K562 (cell line): Measurements from ENCODE around the gene CSTPP1. TPM values are rescaled to one million over a fixed set of nuclear protein-coding genes. Genes with fewer than 3 reads are reported as not detected.

ENCODE experiments used
- CBFB ChIP-seq: sonication (generic); formaldehyde crosslinking; IDR thresholded peaks from 2 replicates; pipeline ENCODE4 v1.4.0; 2020; ENCODE audit warnings: mild to moderate bottlenecking, missing genetic modification reagents
- E2F6 ChIP-seq, 2 experiments: IDR thresholded peaks; 2 replicates each; pipeline ENCODE4 v1.6.1; 2011; ENCODE audit warnings: borderline replicate concordance in 1 of 2, control low read depth in 1 of 2, low read depth in 1 of 2, low read length in 1 of 2, mild to moderate bottlenecking in 1 of 2, mixed read lengths in 1 of 2, moderate library complexity in 1 of 2; ENCODE audit not compliant: insufficient read depth in 1 of 2, insufficient read length in 1 of 2, poor library complexity in 1 of 2, severe bottlenecking in 1 of 2; ENCODE audit errors: extremely low read depth in 1 of 2
- FOXP4 ChIP-seq: sonication (generic); formaldehyde crosslinking; IDR thresholded peaks from 2 replicates; pipeline ENCODE4 v1.8.0; 2022; ENCODE audit warnings: mild to moderate bottlenecking, missing genetic modification reagents, borderline replicate concordance
- HINFP ChIP-seq: fragments of 450-650 bp; conservative IDR thresholded peaks from 2 replicates; pipeline ENCODE4 v1.6.1; 2016; ENCODE audit warnings: missing genetic modification characterization, low read depth, mild to moderate bottlenecking, control low read depth, missing compliant biosample characterization
- HMGN3 ChIP-seq: IDR thresholded peaks from 2 replicates; pipeline ENCODE4 v1.6.1; 2011; ENCODE audit warnings: borderline replicate concordance, low read depth, mild to moderate bottlenecking, mixed read lengths, low read length; ENCODE audit not compliant: insufficient read length; ENCODE audit errors: extremely low read depth
- JUND ChIP-seq, 2 experiments: IDR thresholded peaks; 2 replicates in 1 of 2; 3 replicates in 1 of 2; pipeline ENCODE4 v1.6.1; 2011; ENCODE audit warnings: borderline replicate concordance in 2 of 2, low read depth in 2 of 2, low read length in 2 of 2, improper control_type of control experiment in 1 of 2, missing biosample characterization in 1 of 2, missing genetic modification characterization in 1 of 2, missing genetic modification reagents in 1 of 2
- LARP7 ChIP-seq: fragments of 450-650 bp; IDR thresholded peaks from 2 replicates; pipeline ENCODE4 v1.6.1; 2016
- NRF1 ChIP-seq, 2 experiments: fragments of 450-650 bp; IDR thresholded peaks in 1 of 2; conservative IDR thresholded peaks in 1 of 2; 2 replicates each; pipeline ENCODE4 v1.6.1; 2014; ENCODE audit warnings: mild to moderate bottlenecking in 2 of 2
- SIN3A ChIP-seq, 2 experiments: fragments of 150-350 bp in 1 of 2; IDR thresholded peaks; 2 replicates each; pipeline ENCODE4 v1.6.1; 2011 to 2016; ENCODE audit warnings: borderline replicate concordance in 2 of 2, low read depth in 2 of 2, low read length in 2 of 2, mild to moderate bottlenecking in 2 of 2, moderate library complexity in 2 of 2; ENCODE audit not compliant: control insufficient read depth in 1 of 2
- TEAD1 ChIP-seq, 2 experiments: fragments of 450-650 bp in 1 of 2; sonication (generic) in 1 of 2; formaldehyde crosslinking; IDR thresholded peaks; 2 replicates each; pipeline versions ENCODE4 v1.4.0 to v1.8.0; 2020 to 2022; ENCODE audit warnings: mild to moderate bottlenecking in 2 of 2, missing genetic modification reagents in 1 of 2
- UBTF ChIP-seq, 2 experiments: IDR thresholded peaks; 2 replicates each; pipeline ENCODE4 v1.6.1; 2012; ENCODE audit warnings: improper control_type of control experiment in 2 of 2, low read depth in 2 of 2, low read length in 2 of 2, borderline replicate concordance in 1 of 2
- ZBTB49 ChIP-seq: sonication (generic); formaldehyde crosslinking; IDR thresholded peaks from 2 replicates; pipeline ENCODE4 v1.8.0; 2022; ENCODE audit warnings: missing genetic modification reagents, mild to moderate bottlenecking, borderline replicate concordance
- polyA plus RNA-seq, 8 experiments: library from polyadenylated mRNA; depleted of rRNA in 4 of 8; stranded (reverse) in 5 of 8; unstranded in 3 of 8; fragments of >200 nt; fragmentation: Nextera tagmentation in 2 of 8; fragmentation: Illumina TruSeq in 1 of 8; extraction: Ambion mirVana in 2 of 8; extraction: Trizol in 1 of 8; gene quantifications; 2 replicates each; pipeline versions ENCODE4 v1.2.1 to v1.2.3, GENCODE V29; 2011 to 2014; ENCODE audit warnings: inconsistent platforms in 1 of 8, missing spikeins in 1 of 8
- total RNA-seq, 7 experiments: library from RNA; depleted of rRNA in 6 of 7; stranded (reverse); fragments of >200 nt in 6 of 7; fragmentation: Illumina TruSeq in 2 of 7; extraction: Trizol in 2 of 7; gene quantifications; 2 replicates each; pipeline versions ENCODE4 v1.2.1 to v1.2.3, GENCODE V29; 2011 to 2021; ENCODE audit warnings: low replicate concordance in 1 of 7

CSTPP1 gene
- total and polyA plus RNA-seq, 9 of the 15 experiments (the other 6 are each of a cell fraction or from before 2014, with no cell fraction given): 6.5 to 17.8 (median 9.2) TPM

- TF ChIP-seq TEAD1 (CRISPR knock-in tag; IDR thresholded peaks at IDR 0.05): 0 out of 4 replicates have a peak, but pooled peaks of 1 of the 2 experiments have one; percentile 23
- TF ChIP-seq E2F6 (IDR thresholded peaks at IDR 0.05; ENCODE audit: borderline replicate concordance in 1 of 2, extremely low read depth in 1 of 2, insufficient read depth in 1 of 2, insufficient read length in 1 of 2, low read depth in 1 of 2, low read length in 1 of 2, poor library complexity in 1 of 2, severe bottlenecking in 1 of 2): peak; percentile 73 to 79
- no peak for TF ChIP-seq CBFB (CRISPR knock-in tag)
- peak; percentile 74 to 76 for TF ChIP-seq NRF1 (conservative IDR thresholded peaks at IDR 0.05 in 1 of 2, IDR thresholded peaks at IDR 0.05 in 1 of 2)
- TF ChIP-seq HMGN3: peak; percentile 89
- peak; percentile 4; the same call in 1 of the 2 replicates for TF ChIP-seq JUND (IDR thresholded peaks at IDR 0.05; ENCODE audit: borderline replicate concordance, low read depth, low read length)
- no peak; the same call in 2 of the 3 replicates for TF ChIP-seq JUND (tag; IDR thresholded peaks at IDR 0.05; ENCODE audit: borderline replicate concordance, low read depth, low read length)
- peak; percentile 74; the same call in 1 of the 2 replicates for TF ChIP-seq ZBTB49 (CRISPR knock-in tag)
- no peak for TF ChIP-seq LARP7
- TF ChIP-seq UBTF (IDR thresholded peaks at IDR 0.05; ENCODE audit: borderline replicate concordance in 1 of 2, low read depth in 2 of 2, low read length in 2 of 2): no peak; a peak in 1 of 4 replicates
- TF ChIP-seq SIN3A (IDR thresholded peaks at IDR 0.05; ENCODE audit: borderline replicate concordance in 2 of 2, control insufficient read depth in 1 of 2, low read depth in 2 of 2, low read length in 2 of 2): peak; percentile 71 to 73; a peak in 2 of 4 replicates
- no peak for TF ChIP-seq HINFP
- TF ChIP-seq FOXP4: peak; percentile 88; the same call in 1 of the 2 replicates
These were observed 240.0 kb downstream of the CSTPP1 start, which contains the start of gene ARFGAP2 (continued) for GRCh38 chr11:47176328-47177228.
